Measurements from ENCODE around the gene EPAS1. TPM values are rescaled to one million over a fixed set of nuclear protein-coding genes. Genes with fewer than 3 reads are reported as not detected.

The EPAS1 gene
- total RNA-seq, 4 donors from 2014 or later = 126 to 249 (median 148) TPM

DNA sequence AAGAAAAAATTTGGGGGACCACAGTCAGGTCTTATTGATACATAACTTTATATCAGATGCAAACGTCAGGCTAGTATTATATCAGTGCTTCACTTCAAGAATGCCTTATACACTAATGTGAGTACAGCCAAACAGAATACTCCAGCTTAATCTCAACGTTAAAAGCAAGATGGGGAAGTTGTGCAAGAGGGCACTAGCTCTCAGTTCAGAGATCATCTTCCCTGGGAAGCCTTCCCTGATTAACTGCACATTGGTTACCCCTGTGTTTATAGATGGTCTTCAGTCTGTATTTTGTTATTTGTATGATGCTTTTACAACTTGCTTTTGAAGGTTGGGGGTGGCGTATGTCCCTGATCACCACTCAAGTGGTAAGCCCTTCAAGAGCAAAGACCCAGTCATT lies 11.4 kb downstream of the EPAS1 start:
- WGBS, 2 donors = 59 to 72% methylated on average over 3 of the region's 3 CpGs
- H3K4me3 ChIP-seq (ENCODE audit: low read depth, poor library complexity, severe bottlenecking) = no peak overlapping the region
- DNase-seq (ENCODE audit: low spot score in 2 of 2) = no peak
- intact Hi-C loops (cut with DNase I; ENCODE audit: low total_unique reads) = no loop called here
- TF ChIP-seq, protein P1, sequence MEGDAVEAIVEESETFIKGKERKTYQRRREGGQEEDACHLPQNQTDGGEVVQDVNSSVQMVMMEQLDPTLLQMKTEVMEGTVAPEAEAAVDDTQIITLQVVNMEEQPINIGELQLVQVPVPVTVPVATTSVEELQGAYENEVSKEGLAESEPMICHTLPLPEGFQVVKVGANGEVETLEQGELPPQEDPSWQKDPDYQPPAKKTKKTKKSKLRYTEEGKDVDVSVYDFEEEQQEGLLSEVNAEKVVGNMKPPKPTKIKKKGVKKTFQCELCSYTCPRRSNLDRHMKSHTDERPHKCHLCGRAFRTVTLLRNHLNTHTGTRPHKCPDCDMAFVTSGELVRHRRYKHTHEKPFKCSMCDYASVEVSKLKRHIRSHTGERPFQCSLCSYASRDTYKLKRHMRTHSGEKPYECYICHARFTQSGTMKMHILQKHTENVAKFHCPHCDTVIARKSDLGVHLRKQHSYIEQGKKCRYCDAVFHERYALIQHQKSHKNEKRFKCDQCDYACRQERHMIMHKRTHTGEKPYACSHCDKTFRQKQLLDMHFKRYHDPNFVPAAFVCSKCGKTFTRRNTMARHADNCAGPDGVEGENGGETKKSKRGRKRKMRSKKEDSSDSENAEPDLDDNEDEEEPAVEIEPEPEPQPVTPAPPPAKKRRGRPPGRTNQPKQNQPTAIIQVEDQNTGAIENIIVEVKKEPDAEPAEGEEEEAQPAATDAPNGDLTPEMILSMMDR (IDR thresholded peaks at IDR 0.05) = no peak
- no peak for TF ChIP-seq POLR2A (IDR thresholded peaks at IDR 0.05)

DNA sequence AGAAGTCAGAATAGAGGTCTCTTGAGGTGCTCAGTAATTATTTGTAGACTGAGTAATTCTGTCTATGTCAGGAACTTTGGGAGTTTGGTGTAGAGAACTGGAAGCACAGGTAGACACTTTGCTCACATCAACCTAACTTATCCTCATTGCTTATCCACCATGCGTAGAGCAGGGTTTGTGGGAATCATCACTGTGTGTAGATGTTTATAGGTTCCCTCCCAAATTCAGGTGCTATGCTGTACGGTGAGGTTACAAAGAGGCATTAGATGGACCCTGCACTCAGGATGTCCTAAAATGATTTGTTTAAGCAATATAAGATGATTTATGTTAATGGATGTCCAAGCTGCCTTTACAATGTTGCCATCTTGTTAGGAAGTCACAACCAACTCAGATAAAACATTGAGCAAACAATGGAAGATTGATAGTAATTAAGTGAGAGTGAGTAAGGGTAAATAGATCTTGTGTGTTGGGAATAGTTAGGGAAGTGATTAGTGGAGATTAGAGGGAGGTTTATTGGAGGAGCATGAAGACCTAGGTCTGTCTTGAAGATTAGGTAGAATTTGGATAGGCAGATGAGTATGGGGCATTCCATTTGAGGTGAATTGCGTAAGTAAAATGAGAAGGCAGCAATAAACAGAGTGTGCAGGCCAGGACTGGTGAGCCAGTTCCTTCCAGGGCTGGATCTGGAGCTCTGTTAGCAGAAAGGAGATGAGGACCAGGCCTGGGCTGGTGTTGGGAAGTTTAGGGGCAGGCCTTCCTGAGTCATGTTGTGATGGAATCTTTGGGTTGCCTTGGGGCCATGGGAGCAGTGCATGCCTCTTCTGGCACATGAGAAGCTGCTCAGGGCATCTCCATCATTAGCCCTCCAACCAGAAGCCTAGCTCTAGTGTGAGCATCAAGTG lies 12.1 kb downstream of the EPAS1 start:
- no peak for DNase-seq (ENCODE audit: low spot score in 2 of 2)
- WGBS, 2 donors = 78 to 82% methylated on average over 3 of the region's 3 CpGs
- intact Hi-C loops (cut with DNase I; ENCODE audit: low total_unique reads) = no loop called here
- TF ChIP-seq POLR2A (IDR thresholded peaks at IDR 0.05) = no peak
- TF ChIP-seq, protein P1 (IDR thresholded peaks at IDR 0.05) = no peak
- no peak overlapping the region for H3K4me3 ChIP-seq (ENCODE audit: low read depth, poor library complexity, severe bottlenecking)

- TF ChIP-seq POLR2A (IDR thresholded peaks at IDR 0.05) = no peak
- TF ChIP-seq, protein P1 (IDR thresholded peaks at IDR 0.05) = no peak
- intact Hi-C loops (cut with DNase I; ENCODE audit: low total_unique reads) = no loop called here
- 85 to 94% methylated on average over 5 of the region's 5 CpGs for WGBS, 2 donors
Observed at GRCh38 chr2:46310446-46310845, 13.2 kb downstream of the EPAS1 start.

GRCh38 chr2:46311651-46312223 lies 14.5 kb downstream of the EPAS1 start:
- H3K4me3 ChIP-seq (ENCODE audit: low read depth, poor library complexity, severe bottlenecking) = no peak overlapping the region
- DNase-seq (ENCODE audit: low spot score in 2 of 2) = no peak
- WGBS, 2 donors = 68 to 84% methylated on average over 6 of the region's 6 CpGs
- intact Hi-C loops (cut with DNase I; ENCODE audit: low total_unique reads) = no loop called here
- TF ChIP-seq POLR2A (IDR thresholded peaks at IDR 0.05) = no peak
- TF ChIP-seq, protein P1 (IDR thresholded peaks at IDR 0.05) = no peak

More at GRCh38 chr2:46310446-46310845, 13.2 kb downstream of the EPAS1 start:
- no peak overlapping the region for H3K4me3 ChIP-seq (ENCODE audit: low read depth, poor library complexity, severe bottlenecking)
- DNase-seq (ENCODE audit: low spot score in 2 of 2) = no peak

- TF ChIP-seq, protein P1 (IDR thresholded peaks at IDR 0.05) = no peak
- TF ChIP-seq POLR2A (IDR thresholded peaks at IDR 0.05) = no peak
- intact Hi-C loops (cut with DNase I; ENCODE audit: low total_unique reads) = no loop called here
- WGBS, 2 donors = 93% methylated on average over 3 of the region's 3 CpGs
- no peak overlapping the region for H3K4me3 ChIP-seq (ENCODE audit: low read depth, poor library complexity, severe bottlenecking)
- peak in 1 of 2 donors; percentile 49 for DNase-seq (ENCODE audit: low spot score in 2 of 2)
Observed at GRCh38 chr2:46313063-46313462, 15.9 kb downstream of the EPAS1 start.
